GM12878 (cell line): ENCODE data around the gene GRK2. TPM values are rescaled to one million over a fixed set of nuclear protein-coding genes. Genes with fewer than 3 reads are reported as not detected.

Experiments used
- ATAC-seq: fragments of 200-7000 bp; cut with Tn5 transposase; 3 replicates; pipeline ENCODE4 v1.9.1; 2020; ENCODE audit warnings: mild to moderate bottlenecking, moderate library complexity
- BruUV-seq: library from RNA; stranded (reverse); fragments of 400-500 nt; replicated peaks from 2 replicates; lab custom pipeline; 2021; lab: Mats Ljungman, UMichigan
- CTCF ChIA-PET: fragments of 300-600 bp; sonication (Branson Sonifier 250); formaldehyde crosslinking; extraction: SDS; loops from one replicate; lab custom pipeline; 2021; ENCODE audit warnings: inconsistent platforms; lab: Yijun Ruan, JAX
- POLR2A ChIA-PET: fragments of 350-600 bp; formaldehyde crosslinking; extraction: SDS; loops from one replicate; lab custom pipeline; 2021; ENCODE audit warnings: inconsistent platforms; lab: Charles Lee
- RAD21 ChIA-PET: fragments of 300-600 bp; sonication (Branson Sonifier 250); formaldehyde crosslinking; loops from one replicate; lab custom pipeline; 2023; ENCODE audit warnings: antibody characterized with exemption; ENCODE audit not compliant: unreplicated experiment; lab: Charles Lee
- SMC1A ChIA-PET: fragments of 300-600 bp; sonication (Branson Sonifier 250); formaldehyde crosslinking; loops from one replicate; lab custom pipeline; 2023; ENCODE audit not compliant: unreplicated experiment, uncharacterized antibody; lab: Charles Lee
- DNase-seq: peaks from one replicate; pipeline ENCODE4 v3.0.0-alpha.2; 2011; ENCODE audit warnings: low read depth, low spot score
- FAIRE-seq: peaks from 3 replicates; lab custom pipeline; 2011; peaks lifted over from hg19 to GRCh38; lab: Jason Lieb, UNC
- H2AFZ ChIP-seq: 2 replicates; pipeline ENCODE4 v1.6.0; 2011; ENCODE audit warnings: low read depth, low read length, control low read depth; ENCODE audit not compliant: control insufficient read depth
- H3K27ac ChIP-seq: 2 replicates; pipeline ENCODE4 v1.5.1; 2011; ENCODE audit warnings: control low read depth; ENCODE audit not compliant: control insufficient read depth, insufficient read depth
- H3K27me3 ChIP-seq, 2 experiments: replicated peaks in 1 of 2; 2 replicates each; pipeline versions ENCODE4 v1.6.0 to v1.6.1; 2011; ENCODE audit warnings: low read length in 1 of 2; ENCODE audit not compliant: control insufficient read depth in 2 of 2, insufficient read depth in 2 of 2
- H3K36me3 ChIP-seq, 2 experiments: 2 replicates each; pipeline ENCODE4 v1.5.1; 2011; ENCODE audit warnings: low read length in 1 of 2; ENCODE audit not compliant: control insufficient read depth in 2 of 2, insufficient read depth in 2 of 2
- H3K4me1 ChIP-seq: 2 replicates; pipeline ENCODE4 v1.6.1; 2011; ENCODE audit warnings: mild to moderate bottlenecking, low read length, moderate library complexity, mixed read lengths; ENCODE audit not compliant: control insufficient read depth, insufficient read depth
- H3K4me2 ChIP-seq: 2 replicates; pipeline ENCODE4 v1.6.0; 2011; ENCODE audit warnings: control low read depth; ENCODE audit not compliant: control insufficient read depth, insufficient read depth
- H3K4me3 ChIP-seq: fragments of 200-600 bp; sonication (generic); 2 replicates; pipeline ENCODE4 v1.5.1; 2016
- H3K79me2 ChIP-seq: 2 replicates; pipeline ENCODE4 v1.6.0; 2011; ENCODE audit warnings: low read length; ENCODE audit not compliant: control insufficient read depth, insufficient read depth
- H3K9ac ChIP-seq: 2 replicates; pipeline ENCODE4 v1.8.0; 2011; ENCODE audit warnings: low read length, control low read depth, mixed read lengths; ENCODE audit not compliant: control insufficient read depth, insufficient read depth
- H3K9me3 ChIP-seq: replicated peaks from 3 replicates; pipeline ENCODE4 v1.5.1; 2011; ENCODE audit warnings: mild to moderate bottlenecking, low read length; ENCODE audit not compliant: control insufficient read depth, insufficient read depth
- H4K20me1 ChIP-seq: 2 replicates; pipeline ENCODE4 v1.6.0; 2011; ENCODE audit not compliant: control insufficient read depth, insufficient read depth
- BMI1 ChIP-seq: fragments of 450-650 bp; IDR thresholded peaks from 2 replicates; pipeline ENCODE4 v1.6.1; 2016; ENCODE audit warnings: mild to moderate bottlenecking, moderate library complexity, borderline replicate concordance
- CEBPB ChIP-seq, 2 experiments: fragments of 150-350 bp in 1 of 2; IDR thresholded peaks; 2 replicates each; pipeline ENCODE4 v1.6.1; 2012 to 2014; ENCODE audit warnings: low read depth in 2 of 2, low read length in 2 of 2, borderline replicate concordance in 1 of 2, inconsistent platforms in 1 of 2
- CUX1 ChIP-seq: IDR thresholded peaks from 2 replicates; pipeline ENCODE4 v1.6.1; 2012; ENCODE audit warnings: improper control_type of control experiment, low read depth, low read length; ENCODE audit not compliant: insufficient replicate concordance
- DPF2 ChIP-seq: fragments of 450-650 bp; IDR thresholded peaks from 2 replicates; pipeline ENCODE4 v1.6.1; 2017; ENCODE audit warnings: mild to moderate bottlenecking
- EP300 ChIP-seq, 2 experiments: fragments of 150-350 bp in 1 of 2; IDR thresholded peaks; 2 replicates each; pipeline ENCODE4 v1.6.1; 2011 to 2012; ENCODE audit warnings: low read depth in 2 of 2, low read length in 2 of 2, borderline replicate concordance in 1 of 2, improper control_type of control experiment in 1 of 2, inconsistent platforms in 1 of 2; ENCODE audit not compliant: control insufficient read depth in 1 of 2
- IRF4 ChIP-seq: IDR thresholded peaks from 2 replicates; pipeline ENCODE4 v1.6.1; 2011; ENCODE audit warnings: low read depth, low read length
- MXI1 ChIP-seq: fragments of 150-350 bp; IDR thresholded peaks from 2 replicates; pipeline ENCODE4 v1.6.1; 2011; ENCODE audit warnings: low read depth, mild to moderate bottlenecking, inconsistent platforms, low read length, improper control_type of control experiment
- MYC ChIP-seq: IDR thresholded peaks from 2 replicates; pipeline ENCODE4 v1.6.1; 2011; ENCODE audit warnings: mild to moderate bottlenecking, low read length, moderate library complexity, inconsistent platforms; ENCODE audit not compliant: insufficient read depth, insufficient replicate concordance, insufficient read length, severe bottlenecking
- NFIC ChIP-seq: IDR thresholded peaks from 2 replicates; pipeline ENCODE4 v1.6.1; 2012; ENCODE audit warnings: low read depth, mild to moderate bottlenecking, inconsistent platforms, low read length, moderate library complexity
- NKRF ChIP-seq: fragments of 450-650 bp; conservative IDR thresholded peaks from 2 replicates; pipeline ENCODE4 v1.6.1; 2017; ENCODE audit warnings: mild to moderate bottlenecking, moderate library complexity
- NR2C1 ChIP-seq: fragments of 450-650 bp; IDR thresholded peaks from 2 replicates; pipeline ENCODE4 v1.6.1; 2017; ENCODE audit warnings: antibody characterized with exemption, mild to moderate bottlenecking, moderate library complexity
- RAD21 ChIP-seq: IDR thresholded peaks from 2 replicates; pipeline ENCODE4 v1.6.1; 2011; ENCODE audit warnings: mild to moderate bottlenecking, low read depth, low read length, moderate library complexity; ENCODE audit not compliant: insufficient read depth
- SIX5 ChIP-seq: IDR thresholded peaks from 2 replicates; pipeline ENCODE4 v1.6.1; 2011; ENCODE audit warnings: mild to moderate bottlenecking, low read depth, low read length, moderate library complexity; ENCODE audit not compliant: severe bottlenecking
- SMARCA5 ChIP-seq: fragments of 450-650 bp; IDR thresholded peaks from 2 replicates; pipeline ENCODE4 v1.6.1; 2017; ENCODE audit warnings: mild to moderate bottlenecking
- SPI1 ChIP-seq: IDR thresholded peaks from 2 replicates; pipeline ENCODE4 v1.6.1; 2011; ENCODE audit warnings: low read depth, mild to moderate bottlenecking, low read length, moderate library complexity, borderline replicate concordance; ENCODE audit not compliant: insufficient read depth
- STAT1 ChIP-seq: fragments of 450-650 bp; conservative IDR thresholded peaks from 2 replicates; pipeline ENCODE4 v1.6.1; 2014; ENCODE audit warnings: antibody characterized with exemption, mild to moderate bottlenecking
- WGBS: methylation state at CpG from one replicate; pipeline ENCODE4 v1.1.6; 2016; ENCODE audit warnings: low lambda C conversion rate; ENCODE audit not compliant: insufficient replicate concordance, insufficient coverage; ENCODE audit errors: missing lambda C conversion rate; 5-methylcytosine and 5-hydroxymethylcytosine counted together
- in situ Hi-C: fragments of 300-500 bp; cut with MboI; formaldehyde crosslinking; loops from 9 replicates; pipeline ENCODE4 v1.14.3; 2018; ENCODE audit warnings: mixed read lengths
- intact Hi-C: fragments of 100-400 bp; cut with micrococcal nuclease; formaldehyde crosslinking; loops from one replicate; pipeline ENCODE4 v1.14.2; 2022; ENCODE audit not compliant: unreplicated experiment
- polyA plus RNA-seq, 11 experiments: library from polyadenylated mRNA; depleted of rRNA in 4 of 11; unstranded in 6 of 11; stranded (reverse) in 5 of 11; fragments of >200 nt; fragmentation: Nextera tagmentation in 4 of 11; fragmentation: Illumina TruSeq in 1 of 11; extraction: Ambion mirVana in 4 of 11; extraction: Trizol in 1 of 11; gene quantifications; 1 replicate in 1 of 11; 2 replicates in 10 of 11; pipeline versions ENCODE4 v1.2.1 to v1.2.3, GENCODE V29; 2011 to 2016; ENCODE audit warnings: inconsistent platforms in 2 of 11, missing spikeins in 2 of 11, low read depth in 1 of 11
- total RNA-seq, 4 experiments: library from RNA; depleted of rRNA in 3 of 4; stranded (reverse); fragments of >200 nt in 3 of 4; fragmentation: Illumina TruSeq in 1 of 4; extraction: Trizol in 1 of 4; gene quantifications; 2 replicates each; pipeline versions ENCODE4 v1.2.1 to v1.2.3, GENCODE V29; 2013 to 2021

The GRK2 gene
- total and polyA plus RNA-seq, 10 of the 15 experiments (the other 5 are each of a cell fraction or from before 2014, with no cell fraction given) = 1.0 to 160 (median 66.1) TPM

GRCh38 chr11:67312187-67313021 lies 46.1 kb downstream of the GRK2 start:
- no peak overlapping the region for H3K9ac ChIP-seq
- ATAC-seq (no peak), FAIRE-seq (no peak), DNase-seq (no peak)
- BruUV-seq = no TSS peak
- intact Hi-C loops = no loop called here
- in situ Hi-C loops = no loop called here
- H3K4me1 ChIP-seq = no peaks in the 10 kb centered on the region
- CTCF ChIA-PET = interaction anchor here (1.3 to 12.1 kb wide), 2 partner anchors 20 to 49 kb away, joined by 3 to 151 read pairs; no protein-coding TSS in a partner anchor
- no peak overlapping the region for H3K4me2 ChIP-seq
- no peak overlapping the region for H3K27ac ChIP-seq
- RAD21 ChIA-PET = interaction anchor here (1.7 kb wide), 1 partner anchor 50 kb away, joined by 4 read pairs; no protein-coding TSS in a partner anchor
- no peaks in the 10 kb centered on the region for H3K9me3 ChIP-seq
- no peaks in the 10 kb centered on the region for H4K20me1 ChIP-seq
- no peak overlapping the region for H2AFZ ChIP-seq
- no peaks in the 10 kb centered on the region for H3K27me3 ChIP-seq
- H3K79me2 ChIP-seq = no peaks in the 10 kb centered on the region
- no peaks in the 10 kb centered on the region for H3K36me3 ChIP-seq
- SMC1A ChIA-PET = no interaction called here
- POLR2A ChIA-PET = no interaction called here
- no peak overlapping the region for H3K4me3 ChIP-seq
- WGBS = 68% methylated on average over 22 of the region's 22 CpGs
- TF ChIP-seq IRF4 (no peak), CUX1 (no peak), NR2C1 (no peak), SMARCA5 (no peak), EP300 (IDR thresholded peaks at IDR 0.05; ENCODE audit: borderline replicate concordance in 1 of 2, control insufficient read depth in 1 of 2, low read depth in 2 of 2, low read length in 2 of 2) (no peak), SPI1 (no peak), SIX5 (no peak), STAT1 (no peak), DPF2 (no peak), NKRF (no peak), MXI1 (no peak), MYC (no peak), RAD21 (no peak), NFIC (no peak), BMI1 (no peak), CEBPB (IDR thresholded peaks at IDR 0.05; ENCODE audit: borderline replicate concordance in 1 of 2, low read depth in 2 of 2, low read length in 2 of 2) (no peak)
